Adrenal gland (tissue), 12 donors: ENCODE results near the gene PLEKHN1. TPM values are rescaled to one million over a fixed set of nuclear protein-coding genes. Genes with fewer than 3 reads are reported as not detected.
A peak's percentile ranks its signal among the peaks of the same experiment; 100 is the strongest.
"Not testable (repeated sequence)": the region's sequence is repeated elsewhere in the genome, so short reads cannot be mapped to it uniquely, and the experiment has no call there.

ENCODE experiments used
- DNase-seq, 7 donors: peaks; one replicate each; pipeline ENCODE4 v3.0.0-alpha.2; 2019 to 2020
- H3K27ac ChIP-seq, 5 donors: fragments of 200-600 bp; sonication (generic) in 4 of 5; 1 replicate in 3 of 5; 2 replicates in 2 of 5; pipeline versions ENCODE4 v1.5.1 to v1.8.0; 2016 to 2020; ENCODE audit warnings: mild to moderate bottlenecking in 1 of 5
- H3K27me3 ChIP-seq: fragments of 200-600 bp; 2 replicates; pipeline ENCODE4 v1.8.0; 2021
- H3K36me3 ChIP-seq, 2 donors: fragments of 200-600 bp; replicated peaks in 1 of 2; 1 replicate in 1 of 2; 2 replicates in 1 of 2; pipeline versions ENCODE4 v1.5.1 to v1.8.0; 2018 to 2022
- H3K4me1 ChIP-seq, 2 donors: fragments of 200-600 bp; replicated peaks in 1 of 2; 1 replicate in 1 of 2; 2 replicates in 1 of 2; pipeline versions ENCODE4 v1.5.1 to v1.8.0; 2018 to 2021
- H3K4me3 ChIP-seq, 4 donors: fragments of 200-600 bp; sonication (generic) in 3 of 4; one replicate each; pipeline ENCODE4 v1.5.1; 2016 to 2018
- H3K9me3 ChIP-seq, 3 donors: fragments of 200-600 bp; sonication (generic) in 1 of 3; replicated peaks in 1 of 3; 1 replicate in 2 of 3; 2 replicates in 1 of 3; pipeline versions ENCODE4 v1.5.1 to v1.8.0; 2016 to 2021
- CTCF ChIP-seq, 6 experiments: fragments of 450-650 bp in 4 of 6; fragments of 200-600 bp in 2 of 6; sonication (generic) in 1 of 6; IDR thresholded peaks; 1 replicate in 5 of 6; 2 replicates in 1 of 6; pipeline versions ENCODE4 v1.5.1 to v1.8.0; 2016 to 2021; ENCODE audit warnings: antibody characterized with exemption in 6 of 6, mild to moderate bottlenecking in 2 of 6, moderate library complexity in 1 of 6
- POLR2A ChIP-seq, 2 donors: fragments of 450-650 bp; IDR thresholded peaks; one replicate each; pipeline ENCODE4 v1.6.1; 2017; ENCODE audit warnings: antibody characterized with exemption in 2 of 2, mild to moderate bottlenecking in 2 of 2, moderate library complexity in 1 of 2
- WGBS, 4 donors: extraction: QIAGEN DNeasy Blood & Tissue Kit in 2 of 4; methylation state at CpG; one replicate each; pipeline versions ENCODE4 v1.1.5 to v1.1.7; 2013 to 2017; 5-methylcytosine and 5-hydroxymethylcytosine counted together
- intact Hi-C, 2 donors: fragments of 100-400 bp; cut with DNase I; formaldehyde crosslinking; loops; one replicate each; pipeline versions ENCODE4 v1.14.1 to v1.15.0; 2022 to 2023
- polyA plus RNA-seq, 3 donors: library from polyadenylated mRNA; stranded (reverse); fragments of 200-250 nt in 2 of 3; fragments of 350-450 nt in 1 of 3; fragmentation: Illumina TruSeq in 1 of 3; extraction: RNeasy Lipid Tissue Mini Kit (QIAGEN cat#74804) in 1 of 3; gene quantifications; one replicate each; pipeline ENCODE4 v1.2.3, GENCODE V29; 2013 to 2014
- total RNA-seq, 9 donors: library from RNA; depleted of rRNA in 4 of 9; stranded (reverse); fragments of >200 nt in 4 of 9; fragments of 120-200 nt in 1 of 9; fragmentation: NEBNext Ultra II Directional in 1 of 9; extraction: Animal tissue kit (Norgen Biotek cat#: 25700) in 1 of 9; gene quantifications; one replicate each; pipeline versions ENCODE4 v1.1.0 to v1.2.4, GENCODE V29; 2013 to 2023
- donor health status: healthy with polysubstance abuse.
- donor health status: Bipolar disorder and iron deficiency.
- donor health status: DM: yes; HTN: yes; CAD: no.
- donor health status: DM: no; HTN: no; CAD: no.
- donor health status: DM: no; HTN: no; CAD: no.
- donor health status: DM: yes; HTN: yes; CAD: no.

The PLEKHN1 gene
- total and polyA plus RNA-seq, 12 donors = 0.05 to 10.5 (median 1.3) TPM; not detected in 3

- H3K27me3 ChIP-seq = no peaks in the 10 kb centered on the region
- H3K4me1 ChIP-seq = peaks cover 0 to 19% of the 10 kb centered on the region in 2 donors
- no peaks in the 10 kb centered on the region for H3K9me3 ChIP-seq
- no peak overlapping the region for H3K27ac ChIP-seq
- 74 to 82% (median 77%) methylated on average over 5 to 20 of the region's 20 CpGs for WGBS, 4 donors
- intact Hi-C loops = no loop called here
- no peaks in the 10 kb centered on the region for H3K36me3 ChIP-seq
- no peak for DNase-seq
- TF ChIP-seq CTCF (IDR thresholded peaks at IDR 0.05) (peak in 1 of 6 experiments; percentile 20), POLR2A (IDR thresholded peaks at IDR 0.05) (no peak)
- H3K4me3 ChIP-seq = no peak overlapping the region
Observed at GRCh38 chr1:1014799-1015681, 48.8 kb downstream of the PLEKHN1 start.

DNA sequence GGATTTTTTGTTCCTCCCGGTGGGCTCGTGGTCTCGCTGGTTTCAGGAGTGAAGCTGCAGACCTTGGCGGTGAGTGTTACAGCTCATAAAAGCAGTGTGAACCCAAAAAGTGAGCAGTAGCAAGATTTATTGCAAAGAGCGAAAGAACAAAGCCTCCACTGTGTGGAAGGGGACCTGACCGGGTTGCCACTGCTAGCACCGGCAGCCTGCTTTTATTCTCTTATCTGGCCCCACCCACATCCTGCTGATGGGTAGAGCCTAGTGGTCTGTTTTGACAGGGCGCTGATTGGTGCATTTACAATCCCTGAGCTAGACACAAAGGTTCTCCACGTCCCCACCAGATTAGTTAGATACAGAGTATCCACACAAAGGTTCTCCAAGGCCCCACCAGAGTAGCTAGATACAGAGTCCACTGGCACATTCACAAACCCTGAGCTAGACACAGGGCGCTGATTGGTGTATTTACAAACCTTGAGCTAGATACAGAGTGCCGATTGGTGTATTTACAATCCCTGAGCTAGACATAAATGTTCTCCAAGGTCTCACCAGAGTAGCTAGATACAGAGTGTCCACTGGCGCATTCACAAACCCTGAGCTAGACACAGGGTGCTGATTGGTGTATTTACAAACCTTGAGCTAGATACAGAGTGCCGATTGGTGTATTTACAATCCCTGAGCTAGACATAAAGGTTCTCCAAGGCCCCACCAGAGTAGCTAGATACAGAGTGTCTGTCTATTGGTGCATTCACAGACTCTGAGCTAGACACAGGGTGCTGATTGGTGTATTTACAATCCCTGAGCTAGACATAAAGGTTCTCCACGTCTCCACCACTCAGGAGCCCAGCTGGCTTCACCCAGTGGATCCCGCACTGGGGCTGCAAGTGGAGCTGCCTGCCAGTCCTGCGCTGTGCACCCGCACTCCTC lies 51.4 kb downstream of the PLEKHN1 start:
- H3K36me3 ChIP-seq, H3K27ac ChIP-seq, H3K4me3 ChIP-seq, H3K9me3 ChIP-seq, H3K27me3 ChIP-seq, DNase-seq, intact Hi-C loops: not testable (repeated sequence)
- WGBS, 4 donors = 74 to 81% (median 77%) methylated on average over 12 to 17 of the region's 17 CpGs
- H3K4me1 ChIP-seq = peaks cover 12 to 28% of the 10 kb centered on the region in 2 donors

DNA sequence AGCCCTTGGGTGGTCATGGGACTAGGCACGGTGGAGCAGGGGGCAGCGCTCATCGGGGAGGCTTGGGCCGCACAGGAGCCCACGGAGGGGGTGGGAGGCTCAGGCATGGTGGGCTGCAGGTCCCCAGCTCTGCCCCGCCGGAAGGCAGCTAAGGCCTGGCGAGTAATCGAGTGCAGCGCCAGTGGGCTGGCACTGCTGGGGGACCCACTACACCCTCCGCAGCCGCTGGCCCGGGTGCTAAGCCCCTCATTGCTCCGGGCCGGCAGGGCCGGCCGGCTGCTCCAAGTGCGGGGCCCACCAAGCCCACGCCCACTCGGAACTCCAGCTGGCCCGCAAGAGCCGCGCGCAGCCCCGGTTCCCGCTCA lies 52.0 kb downstream of the PLEKHN1 start:
- H3K27me3 ChIP-seq, H3K27ac ChIP-seq, H3K9me3 ChIP-seq, DNase-seq, H3K36me3 ChIP-seq, H3K4me3 ChIP-seq, intact Hi-C loops: not testable (repeated sequence)
- H3K4me1 ChIP-seq = peaks cover 12 to 27% of the 10 kb centered on the region in 2 donors
- WGBS, 4 donors = 87 to 93% (median 89%) methylated on average over 9 to 26 of the region's 26 CpGs; no CpG with 5 or more reads in 1 of the 4 donors

DNA sequence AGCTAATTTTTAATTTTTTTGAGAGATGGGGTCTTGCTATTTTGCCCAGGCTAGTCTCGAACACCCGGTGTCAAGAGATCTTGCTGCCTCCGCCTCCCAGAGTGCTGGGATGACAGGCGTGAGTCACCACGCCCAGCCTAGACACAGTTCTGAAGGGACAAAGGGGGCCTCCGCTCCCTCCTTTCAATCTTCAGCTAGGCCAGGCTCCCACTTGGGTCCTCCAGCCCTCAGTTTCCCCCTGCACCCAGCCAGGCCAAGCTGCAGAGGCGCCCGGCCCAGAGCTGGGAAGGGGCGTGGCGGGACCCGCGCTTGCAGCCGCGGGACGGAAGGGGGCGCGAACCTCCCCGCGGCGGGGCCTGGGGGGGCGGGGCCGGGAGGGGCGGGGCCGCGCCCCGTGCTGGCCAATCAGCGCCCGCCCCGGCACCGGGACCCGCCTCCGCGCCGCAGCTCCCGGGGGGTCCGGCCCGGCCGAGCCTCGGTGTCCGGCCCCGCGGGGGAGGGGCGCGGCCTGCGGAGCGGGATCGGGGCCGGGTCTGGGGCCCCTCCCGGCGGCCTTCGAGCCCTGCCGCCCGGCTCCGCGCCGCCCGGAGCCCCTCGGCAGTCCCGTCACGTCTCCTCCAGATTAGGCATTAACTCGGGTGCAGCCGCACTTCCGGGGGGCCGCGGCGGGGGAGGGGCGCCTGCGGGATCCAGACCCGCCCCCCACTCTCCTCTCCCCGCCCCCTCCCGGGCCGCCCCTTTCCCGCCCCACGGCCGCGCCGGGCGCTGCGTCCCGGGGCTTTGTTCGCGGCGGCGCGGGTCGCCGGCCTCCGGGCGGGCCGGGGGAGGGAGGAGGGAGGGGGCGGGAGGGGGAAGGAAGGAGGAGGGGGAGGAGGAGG lies 53.1 kb downstream of the PLEKHN1 start:
- 2 to 10% (median 4%) methylated on average over 6 to 70 of the region's 91 CpGs for WGBS, 4 donors
- DNase-seq = peak; percentile 80 to 88 (median 82)
- Histone ChIP-seq H3K27me3 (peaks cover 13% of the 10 kb centered on the region), H3K4me3 (peak overlapping the region in 2 of 4 donors; percentile 43 to 97), H3K27ac (peak overlapping the region in 3 of 5 donors; percentile 64 to 96 (median 75)), H3K9me3 (no peaks in the 10 kb centered on the region), H3K4me1 (peaks cover 12 to 18% of the 10 kb centered on the region in 2 donors), H3K36me3 (no peaks in the 10 kb centered on the region)
- intact Hi-C loops = no loop called here
- TF ChIP-seq CTCF (IDR thresholded peaks at IDR 0.05) = peak in 5 of 6 experiments; percentile 22 to 49 (median 33)
- TF ChIP-seq POLR2A (IDR thresholded peaks at IDR 0.05) = no peak
